Spleen (tissue), 11 donors: ENCODE data around the gene PRICKLE3. TPM values are rescaled to one million over a fixed set of nuclear protein-coding genes. Genes with fewer than 3 reads are reported as not detected.

ENCODE experiments used
- DNase-seq: peaks from one replicate; pipeline ENCODE4 v3.0.0-alpha.2; 2020
- H3K27ac ChIP-seq, 8 donors: fragments of 200-600 bp; sonication (generic) in 7 of 8; 1 replicate in 4 of 8; 2 replicates in 4 of 8; pipeline versions ENCODE4 v1.5.0 to v1.8.0; 2016 to 2021; ENCODE audit warnings: inconsistent platforms in 4 of 8, mild to moderate bottlenecking in 4 of 8, moderate library complexity in 1 of 8
- H3K27me3 ChIP-seq, 7 donors: fragments of 200-600 bp; sonication (generic) in 6 of 7; replicated peaks in 1 of 7; 1 replicate in 4 of 7; 2 replicates in 3 of 7; pipeline versions ENCODE4 v1.5.0 to v1.8.0; 2016 to 2021; ENCODE audit warnings: inconsistent platforms in 3 of 7, mild to moderate bottlenecking in 1 of 7
- H3K36me3 ChIP-seq, 6 donors: fragments of 200-600 bp; sonication (generic) in 5 of 6; 1 replicate in 4 of 6; 2 replicates in 2 of 6; pipeline versions ENCODE4 v1.5.0 to v1.8.0; 2016 to 2021; ENCODE audit warnings: inconsistent platforms in 2 of 6
- H3K4me1 ChIP-seq, 6 donors: fragments of 200-600 bp; sonication (generic) in 5 of 6; 1 replicate in 3 of 6; 2 replicates in 3 of 6; pipeline versions ENCODE4 v1.5.0 to v1.8.0; 2016 to 2021; ENCODE audit warnings: inconsistent platforms in 3 of 6
- H3K4me3 ChIP-seq, 8 donors: fragments of 200-600 bp; sonication (generic) in 7 of 8; 1 replicate in 4 of 8; 2 replicates in 4 of 8; pipeline versions ENCODE4 v1.5.0 to v1.8.0; 2016 to 2021; ENCODE audit warnings: inconsistent platforms in 4 of 8, mild to moderate bottlenecking in 4 of 8, moderate library complexity in 2 of 8
- H3K9me3 ChIP-seq, 8 donors: fragments of 200-600 bp; sonication (generic) in 7 of 8; 1 replicate in 4 of 8; 2 replicates in 4 of 8; pipeline versions ENCODE4 v1.5.0 to v1.8.0; 2016 to 2021; ENCODE audit warnings: inconsistent platforms in 4 of 8
- CTCF ChIP-seq, 11 experiments: fragments of 200-600 bp in 7 of 11; fragments of 450-650 bp in 4 of 11; sonication (generic) in 4 of 11; IDR thresholded peaks in 8 of 11; conservative IDR thresholded peaks in 3 of 11; 1 replicate in 7 of 11; 2 replicates in 4 of 11; pipeline versions ENCODE4 v1.4.0 to v1.8.0; 2016 to 2021; ENCODE audit warnings: antibody characterized with exemption in 11 of 11, inconsistent platforms in 4 of 11, mild to moderate bottlenecking in 1 of 11
- POLR2A ChIP-seq, 3 donors: fragments of 450-650 bp; IDR thresholded peaks; one replicate each; pipeline ENCODE4 v1.5.1; 2017; ENCODE audit warnings: antibody characterized with exemption in 3 of 3, mild to moderate bottlenecking in 1 of 3
- POLR2AphosphoS5 ChIP-seq, 3 donors: sonication (generic); formaldehyde crosslinking; IDR thresholded peaks; one replicate each; pipeline ENCODE4 v1.5.1; 2017; ENCODE audit warnings: antibody characterized with exemption in 3 of 3
- WGBS, 5 donors: extraction: QIAGEN DNeasy Blood & Tissue Kit in 3 of 5; methylation state at CpG; one replicate each; pipeline versions ENCODE4 v1.1.5 to v1.1.7; 2013 to 2018; 5-methylcytosine and 5-hydroxymethylcytosine counted together
- intact Hi-C: fragments of 100-400 bp; cut with DNase I; formaldehyde crosslinking; loops from one replicate; pipeline ENCODE4 v1.15.0; 2023; ENCODE audit warnings: low total_unique reads
- polyA plus RNA-seq, 3 donors: library from polyadenylated mRNA; stranded (reverse); fragments of 200-250 nt; gene quantifications; one replicate each; pipeline ENCODE4 v1.2.1, GENCODE V29; 2013
- total RNA-seq, 7 donors: library from RNA; depleted of rRNA in 3 of 7; stranded (reverse); fragments of >200 nt in 3 of 7; fragmentation: NEBNext Ultra II Directional in 4 of 7; extraction: Animal tissue kit (Norgen Biotek cat#: 25700) in 4 of 7; gene quantifications; one replicate each; pipeline versions ENCODE4 v1.1.0 to v1.2.1, GENCODE V29; 2016 to 2021
- donor health status: healthy with polysubstance abuse.
- donor health status: DM: no; HTN: no; CAD: no; lungs with moderate emphysema.
- donor health status: DM: no; HTN: no; CAD: no.
- donor health status: Bipolar disorder and iron deficiency.
- donor health status: healthy.
- donor health status: DM: no; HTN: no; CAD: no.
- donor health status: DM: yes; HTN: yes; CAD: no.

The PRICKLE3 gene
- total and polyA plus RNA-seq, 10 donors, result 3.2 to 29.0 (median 13.5) TPM

GRCh38 chrX:49232525-49232924, 46.4 kb upstream of the PRICKLE3 start:
- intact Hi-C loops, result no loop called here
- Histone ChIP-seq H3K4me1 (peaks cover 0 to 38% (median 13%) of the 10 kb centered on the region in 6 donors), H3K36me3 (no peaks in the 10 kb centered on the region), H3K27ac (no peak overlapping the region), H3K27me3 (no peaks in the 10 kb centered on the region), H3K4me3 (no peak overlapping the region), H3K9me3 (no peaks in the 10 kb centered on the region)
- TF ChIP-seq POLR2A (IDR thresholded peaks at IDR 0.05) (no peak), CTCF (IDR thresholded peaks at IDR 0.05 in 8 of 11, conservative IDR thresholded peaks at IDR 0.05 in 3 of 11) (no peak), POLR2AphosphoS5 (IDR thresholded peaks at IDR 0.05) (no peak)
- 74 to 98% (median 94%) methylated on average over 2 of the region's 2 CpGs for WGBS, 5 donors
- DNase-seq, result no peak

DNA sequence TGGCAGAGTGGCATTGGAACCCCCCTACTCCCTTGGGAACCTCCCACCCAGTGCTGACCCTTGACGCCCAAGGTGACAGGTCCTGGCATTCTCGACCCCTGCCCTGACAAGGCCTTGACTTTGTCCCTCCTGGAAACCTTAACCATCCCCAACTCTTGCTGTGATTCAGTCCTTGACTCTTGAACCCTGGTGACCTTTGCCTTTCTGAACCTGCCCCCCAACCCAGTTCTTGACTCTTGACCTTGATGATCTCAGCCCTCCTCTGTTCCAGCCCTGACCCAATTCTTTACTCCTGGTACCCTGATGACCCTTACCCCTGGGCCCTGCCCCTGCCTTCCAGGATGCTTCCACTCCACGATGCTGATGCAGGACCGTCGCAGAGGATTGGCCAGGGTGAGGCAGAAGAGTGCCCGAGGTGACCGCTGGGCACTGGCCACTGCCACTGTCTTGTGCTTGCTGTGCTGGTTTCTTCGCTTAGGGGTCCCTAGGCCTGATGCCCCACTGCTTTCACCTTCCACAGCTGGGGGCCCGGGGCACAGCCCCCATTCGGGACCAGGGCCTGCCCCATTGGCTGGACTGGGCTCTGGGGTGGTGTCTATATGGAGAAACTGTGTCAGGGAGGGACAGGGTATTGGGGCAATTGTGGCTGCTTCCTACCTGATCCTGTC, 45.3 kb upstream of the PRICKLE3 start:
- no peak for TF ChIP-seq POLR2AphosphoS5 (IDR thresholded peaks at IDR 0.05)
- TF ChIP-seq POLR2A (IDR thresholded peaks at IDR 0.05), result no peak
- TF ChIP-seq CTCF (IDR thresholded peaks at IDR 0.05 in 8 of 11, conservative IDR thresholded peaks at IDR 0.05 in 3 of 11), result no peak
- WGBS, 5 donors, result 83 to 95% (median 91%) methylated on average over 4 to 10 of the region's 10 CpGs

DNA sequence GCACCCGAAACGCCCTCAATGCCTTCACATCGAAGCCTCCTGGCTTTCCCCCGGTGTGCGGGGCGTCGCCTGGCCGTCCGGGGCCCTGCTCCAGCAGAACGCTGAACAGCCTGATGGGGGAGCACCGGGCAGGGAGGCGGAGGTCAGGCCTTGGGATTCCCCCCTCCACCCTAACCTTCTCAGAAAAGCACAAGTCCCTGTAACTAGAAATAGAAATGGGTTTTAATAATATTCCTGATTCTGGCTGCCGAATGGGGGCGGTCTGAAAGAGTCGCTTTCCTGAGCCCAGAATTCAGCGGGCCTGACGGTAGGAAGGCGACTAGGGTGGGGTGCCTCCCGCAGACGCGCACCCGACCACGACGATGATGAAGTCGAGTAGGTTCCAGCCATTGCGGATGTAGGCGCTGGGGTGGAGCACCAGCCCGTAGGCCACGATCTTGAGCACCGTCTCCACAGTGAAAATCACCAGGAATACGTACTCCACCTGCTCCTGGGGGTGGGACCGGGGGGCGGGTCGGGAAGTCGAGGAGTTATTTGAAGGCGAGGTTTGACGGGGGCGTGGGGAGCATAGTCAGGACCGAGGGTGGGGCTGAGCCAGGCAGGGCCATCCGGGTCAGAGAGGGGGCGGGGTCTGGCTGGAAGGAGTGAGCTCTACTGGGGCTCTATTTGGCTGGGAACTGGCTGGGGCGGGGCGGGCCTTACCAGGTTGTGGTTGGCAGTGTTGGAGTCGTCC, 44.5 kb upstream of the PRICKLE3 start:
- no peaks in the 10 kb centered on the region for H3K36me3 ChIP-seq
- intact Hi-C loops, result no loop called here
- peak overlapping the region in 7 of 8 donors; percentile 10 to 68 (median 33) for H3K4me3 ChIP-seq
- 0 to 70% (median 5%) methylated on average over 23 to 44 of the region's 44 CpGs for WGBS, 5 donors
- no peaks in the 10 kb centered on the region for H3K27me3 ChIP-seq
- peaks cover 0 to 21% (median 0%) of the 10 kb centered on the region in 6 donors for H3K4me1 ChIP-seq
- TF ChIP-seq CTCF (IDR thresholded peaks at IDR 0.05 in 8 of 11, conservative IDR thresholded peaks at IDR 0.05 in 3 of 11), result peak in 2 of 11 experiments; percentile 27 to 30
- peak in 2 of 3 donors; percentile 29 to 66 for TF ChIP-seq POLR2AphosphoS5 (IDR thresholded peaks at IDR 0.05)
- TF ChIP-seq POLR2A (IDR thresholded peaks at IDR 0.05), result no peak
- H3K9me3 ChIP-seq, result no peaks in the 10 kb centered on the region
- peak overlapping the region in 7 of 8 donors; percentile 39 to 87 (median 79) for H3K27ac ChIP-seq
- DNase-seq, result peak; percentile 92

More for the DNA sequence above, 45.3 kb upstream of the PRICKLE3 start:
- Histone ChIP-seq H3K27me3 (no peaks in the 10 kb centered on the region), H3K4me3 (peak overlapping the region in 1 of 8 donors; percentile 68), H3K4me1 (peaks cover 0 to 28% (median 6%) of the 10 kb centered on the region in 6 donors), H3K27ac (peak overlapping the region in 6 of 8 donors; percentile 67 to 87 (median 80)), H3K9me3 (no peaks in the 10 kb centered on the region), H3K36me3 (no peaks in the 10 kb centered on the region)
- intact Hi-C loops, result no loop called here
- no peak for DNase-seq

DNA sequence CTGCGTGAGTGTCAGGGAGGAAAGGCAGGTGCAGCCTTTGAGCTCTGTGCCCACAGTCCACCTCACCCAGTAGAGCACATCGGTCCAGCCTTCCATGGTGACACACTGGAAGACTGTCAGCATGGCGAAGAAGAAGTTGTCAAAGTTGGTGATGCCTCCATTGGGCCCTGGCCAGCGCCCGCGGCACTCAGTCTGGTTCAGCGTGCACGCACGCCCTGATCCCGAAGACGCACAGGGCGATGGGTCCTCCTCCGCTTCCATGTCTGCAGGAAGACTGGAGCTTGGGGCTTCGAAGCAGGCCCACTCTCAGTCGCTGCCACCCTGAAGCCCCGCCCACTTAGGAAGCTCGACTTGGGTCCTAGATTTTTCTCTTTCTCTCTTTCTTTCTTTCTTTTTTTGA, 42.0 kb upstream of the PRICKLE3 start:
- Histone ChIP-seq H3K4me3 (no peak overlapping the region), H3K9me3 (no peaks in the 10 kb centered on the region), H3K27ac (no peak overlapping the region), H3K4me1 (peaks cover 0 to 14% (median 0%) of the 10 kb centered on the region in 6 donors), H3K36me3 (no peaks in the 10 kb centered on the region), H3K27me3 (no peaks in the 10 kb centered on the region)
- no peak for DNase-seq
- intact Hi-C loops, result no loop called here
- WGBS, 5 donors, result 89 to 96% (median 91%) methylated on average over 9 to 17 of the region's 17 CpGs
- no peak for TF ChIP-seq CTCF (IDR thresholded peaks at IDR 0.05 in 8 of 11, conservative IDR thresholded peaks at IDR 0.05 in 3 of 11)
- TF ChIP-seq POLR2AphosphoS5 (IDR thresholded peaks at IDR 0.05), result no peak
- TF ChIP-seq POLR2A (IDR thresholded peaks at IDR 0.05), result no peak
